GM12873 (cell line): ENCODE data around the gene USP50.

Source experiments
- TF ChIP-seq, protein P1 (sequence below): IDR thresholded peaks from 2 replicates; pipeline ENCODE4 v1.5.1; 2012; ENCODE audit warnings: low read depth, mild to moderate bottlenecking, moderate library complexity, low read length, control low read depth; ENCODE audit not compliant: insufficient read depth; ENCODE audit errors: missing control alignments

Gene USP50

DNA sequence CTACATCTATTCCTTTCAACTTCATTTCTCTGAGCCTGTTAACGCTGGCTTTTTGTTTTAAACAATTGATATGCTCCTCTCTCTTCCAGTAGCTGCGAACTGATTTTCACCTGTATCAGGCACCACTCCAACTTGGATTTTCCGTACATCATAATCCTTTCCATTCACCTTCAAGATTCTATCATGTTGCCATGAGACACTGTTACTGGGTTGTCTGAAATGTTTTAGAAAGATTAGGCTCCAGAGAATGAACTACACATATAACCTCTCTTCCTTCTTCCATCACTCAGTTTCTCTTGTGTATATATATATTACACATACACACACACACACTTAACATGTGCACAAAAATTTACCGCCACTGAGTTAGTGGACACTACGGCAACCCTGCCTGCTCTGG lies at the start of gene USP50:
Gene USP50, minus strand, starts transcription at position 101 of the 400 bp plus-strand sequence. CDS start 141 bp downstream, outside the sequence.
- TF ChIP-seq, protein P1, sequence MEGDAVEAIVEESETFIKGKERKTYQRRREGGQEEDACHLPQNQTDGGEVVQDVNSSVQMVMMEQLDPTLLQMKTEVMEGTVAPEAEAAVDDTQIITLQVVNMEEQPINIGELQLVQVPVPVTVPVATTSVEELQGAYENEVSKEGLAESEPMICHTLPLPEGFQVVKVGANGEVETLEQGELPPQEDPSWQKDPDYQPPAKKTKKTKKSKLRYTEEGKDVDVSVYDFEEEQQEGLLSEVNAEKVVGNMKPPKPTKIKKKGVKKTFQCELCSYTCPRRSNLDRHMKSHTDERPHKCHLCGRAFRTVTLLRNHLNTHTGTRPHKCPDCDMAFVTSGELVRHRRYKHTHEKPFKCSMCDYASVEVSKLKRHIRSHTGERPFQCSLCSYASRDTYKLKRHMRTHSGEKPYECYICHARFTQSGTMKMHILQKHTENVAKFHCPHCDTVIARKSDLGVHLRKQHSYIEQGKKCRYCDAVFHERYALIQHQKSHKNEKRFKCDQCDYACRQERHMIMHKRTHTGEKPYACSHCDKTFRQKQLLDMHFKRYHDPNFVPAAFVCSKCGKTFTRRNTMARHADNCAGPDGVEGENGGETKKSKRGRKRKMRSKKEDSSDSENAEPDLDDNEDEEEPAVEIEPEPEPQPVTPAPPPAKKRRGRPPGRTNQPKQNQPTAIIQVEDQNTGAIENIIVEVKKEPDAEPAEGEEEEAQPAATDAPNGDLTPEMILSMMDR = no peak

DNA sequence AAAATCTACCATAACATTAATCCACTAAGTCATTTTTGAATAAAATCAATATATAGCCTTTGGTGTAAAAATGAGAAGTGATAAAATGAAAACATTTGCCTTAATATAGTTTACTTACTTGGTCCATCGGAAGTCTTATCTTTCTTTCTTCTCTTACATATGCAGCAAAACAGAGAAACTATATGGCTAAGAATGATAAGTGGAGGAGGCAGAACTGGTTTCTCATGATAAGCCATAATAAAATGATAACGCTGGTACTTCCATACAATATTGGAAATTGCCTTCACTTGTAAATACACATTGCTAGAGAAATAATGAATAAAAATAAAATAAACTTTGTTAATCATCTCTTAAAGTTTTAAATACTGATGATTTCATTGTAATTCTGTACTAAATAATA lies 47.8 kb upstream of the USP50 start:
- TF ChIP-seq, protein P1 = no peak

DNA sequence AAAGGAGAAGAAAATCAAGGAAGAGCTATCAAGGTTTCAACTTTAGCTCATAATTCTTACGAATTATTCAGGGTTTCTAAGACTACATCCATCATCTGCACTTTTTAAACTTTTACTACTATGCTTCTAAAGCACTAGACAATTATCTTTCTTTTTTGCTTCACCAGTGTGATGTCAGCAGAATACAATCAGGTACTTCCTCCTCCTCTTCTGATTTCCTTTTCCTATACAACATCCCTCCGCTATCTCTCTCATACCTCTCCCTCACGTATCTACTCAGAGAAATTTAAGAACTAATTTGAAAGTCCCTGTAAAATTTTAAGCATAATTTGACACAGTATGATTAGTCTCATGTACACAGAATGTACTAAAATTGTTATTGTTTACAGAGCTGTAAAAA lies 47.3 kb upstream of the USP50 start:
- TF ChIP-seq, protein P1 = no peak

DNA sequence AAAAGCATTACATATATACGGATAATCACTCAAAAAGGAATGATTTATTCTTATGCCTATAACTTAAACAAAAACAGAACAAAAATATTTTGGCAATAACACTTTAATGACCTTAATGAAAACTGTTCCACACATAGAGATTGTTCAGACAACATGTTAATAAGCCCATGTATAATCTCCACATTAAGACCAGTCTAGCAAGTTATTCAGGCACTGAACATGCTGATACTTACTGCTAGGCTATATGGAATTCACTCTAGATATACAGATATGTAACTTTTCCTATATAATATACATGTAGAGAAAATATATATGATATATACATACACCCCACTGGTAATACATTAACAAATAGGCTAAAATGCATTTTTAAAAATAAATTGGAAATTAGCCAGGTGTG lies 43.8 kb upstream of the USP50 start:
- TF ChIP-seq, protein P1 = no peak

DNA sequence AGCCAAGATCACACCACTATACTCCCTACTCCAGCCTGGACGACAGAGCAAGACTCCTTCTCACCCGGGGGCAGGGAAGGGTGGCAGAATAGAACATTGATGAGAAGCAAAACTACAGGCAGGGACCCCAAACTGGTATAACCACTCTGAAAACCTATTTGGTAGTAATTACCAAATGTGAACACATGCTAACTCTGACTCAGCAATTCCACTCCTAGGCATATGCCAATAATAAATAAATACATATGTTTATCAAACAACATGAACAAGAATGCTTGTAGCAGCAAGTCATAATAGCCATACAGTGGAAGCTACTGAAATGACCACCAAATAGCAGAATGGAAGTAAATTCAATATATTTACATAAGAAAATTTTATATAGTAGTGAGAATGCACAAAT lies 31.0 kb upstream of the USP50 start:
- TF ChIP-seq, protein P1 = no peak

DNA sequence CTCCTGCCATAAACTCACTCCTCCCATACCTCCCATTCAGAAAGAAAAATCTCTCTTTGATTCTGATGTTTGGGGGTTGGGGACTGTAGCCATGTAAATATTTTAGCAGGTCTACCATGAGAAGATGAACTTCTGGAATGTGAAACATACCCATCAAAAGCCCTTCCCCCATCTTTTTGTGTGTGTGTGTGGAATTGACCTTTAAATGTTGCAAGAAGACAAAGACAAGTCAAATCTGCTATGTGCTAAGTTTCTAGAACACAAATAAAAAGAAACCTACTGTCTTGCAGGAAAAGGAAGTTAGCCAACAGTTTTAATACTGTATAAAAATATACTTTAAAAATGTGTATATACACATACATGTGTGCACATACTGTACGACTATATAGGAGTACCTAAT lies 29.7 kb upstream of the USP50 start:
- TF ChIP-seq, protein P1 = no peak

DNA sequence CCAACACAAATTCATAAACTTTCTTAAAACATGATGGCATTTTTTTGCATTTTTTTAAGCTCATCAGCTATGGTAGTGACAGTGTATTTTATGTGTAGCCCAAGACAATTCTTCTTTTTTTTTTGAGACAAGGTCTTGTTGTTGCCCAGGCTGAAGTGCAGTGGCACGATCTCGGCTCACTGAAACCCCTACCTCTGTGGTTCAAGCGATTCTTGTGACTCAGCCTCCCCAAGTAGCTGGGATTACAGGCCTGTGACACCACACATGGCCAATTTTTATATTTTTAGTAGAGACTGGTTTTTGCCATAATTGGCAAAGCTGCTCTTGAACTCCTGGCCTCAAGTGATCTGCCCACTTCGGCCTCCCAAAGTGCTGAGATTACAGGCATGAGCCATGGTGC lies 17.3 kb upstream of the USP50 start:
- TF ChIP-seq, protein P1 = no peak
